NCI-H1436 (cell line): ENCODE measurements around the gene YIF1B.
A peak's percentile ranks its signal among the peaks of the same experiment; 100 is the strongest.
"Not testable (repeated sequence)": the region's sequence is repeated elsewhere in the genome, so short reads cannot be mapped to it uniquely, and the experiment has no call there.

ENCODE experiments used
- DNase-seq: peaks from one replicate; lab custom pipeline; 2025; lab: John Stamatoyannopoulos, UW

The YIF1B gene, protein sequence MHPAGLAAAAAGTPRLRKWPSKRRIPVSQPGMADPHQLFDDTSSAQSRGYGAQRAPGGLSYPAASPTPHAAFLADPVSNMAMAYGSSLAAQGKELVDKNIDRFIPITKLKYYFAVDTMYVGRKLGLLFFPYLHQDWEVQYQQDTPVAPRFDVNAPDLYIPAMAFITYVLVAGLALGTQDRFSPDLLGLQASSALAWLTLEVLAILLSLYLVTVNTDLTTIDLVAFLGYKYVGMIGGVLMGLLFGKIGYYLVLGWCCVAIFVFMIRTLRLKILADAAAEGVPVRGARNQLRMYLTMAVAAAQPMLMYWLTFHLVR

DNA sequence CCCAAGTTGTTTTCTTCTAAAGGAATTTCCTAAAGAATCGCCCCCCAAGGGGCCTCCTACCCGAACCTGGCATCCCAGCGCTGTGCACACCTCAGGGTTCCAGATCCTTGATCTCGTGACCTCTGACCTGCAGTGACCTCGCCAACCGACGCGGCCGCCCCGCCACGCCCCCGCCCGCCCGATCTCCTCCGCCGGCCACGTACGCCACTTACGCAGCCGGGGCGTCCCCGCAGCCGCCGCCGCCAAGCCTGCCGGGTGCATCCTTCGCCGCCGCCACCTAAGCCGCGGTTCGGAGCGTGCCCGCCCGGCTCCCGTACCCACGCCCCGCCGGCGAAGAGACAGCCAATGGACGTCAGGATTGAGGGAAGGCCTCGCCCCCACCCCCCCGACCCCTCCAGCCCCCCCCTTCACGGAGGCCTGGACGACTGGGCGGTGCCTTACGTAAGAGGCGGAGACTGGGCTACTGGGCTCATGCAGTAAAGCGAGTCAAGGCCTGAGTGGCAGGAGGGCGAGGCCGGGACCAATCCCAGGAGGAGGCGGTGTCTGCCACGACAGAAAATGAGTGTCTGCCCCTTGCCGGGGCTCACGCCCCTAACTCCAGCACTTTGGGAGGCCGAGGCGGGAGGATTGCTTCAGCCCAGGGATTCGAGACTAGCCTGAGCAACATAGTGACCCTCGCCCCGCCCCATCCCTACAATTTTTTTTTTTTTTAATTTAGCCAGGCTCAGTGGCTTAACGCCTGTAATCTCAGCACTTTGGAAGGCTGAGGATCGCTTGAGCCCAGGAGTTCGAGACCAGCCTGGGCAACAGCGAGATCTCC lies at the start of gene YIF1B:
YIF1B (minus strand) TSS at position 291 of the 820 bp plus-strand sequence; CDS start at position 261, 30 bp downstream.
- peak; percentile 97 for DNase-seq

- DNase-seq: not testable (repeated sequence)
Observed at GRCh38 chr19:38362946-38363688, 47.4 kb upstream of the YIF1B start.

DNA sequence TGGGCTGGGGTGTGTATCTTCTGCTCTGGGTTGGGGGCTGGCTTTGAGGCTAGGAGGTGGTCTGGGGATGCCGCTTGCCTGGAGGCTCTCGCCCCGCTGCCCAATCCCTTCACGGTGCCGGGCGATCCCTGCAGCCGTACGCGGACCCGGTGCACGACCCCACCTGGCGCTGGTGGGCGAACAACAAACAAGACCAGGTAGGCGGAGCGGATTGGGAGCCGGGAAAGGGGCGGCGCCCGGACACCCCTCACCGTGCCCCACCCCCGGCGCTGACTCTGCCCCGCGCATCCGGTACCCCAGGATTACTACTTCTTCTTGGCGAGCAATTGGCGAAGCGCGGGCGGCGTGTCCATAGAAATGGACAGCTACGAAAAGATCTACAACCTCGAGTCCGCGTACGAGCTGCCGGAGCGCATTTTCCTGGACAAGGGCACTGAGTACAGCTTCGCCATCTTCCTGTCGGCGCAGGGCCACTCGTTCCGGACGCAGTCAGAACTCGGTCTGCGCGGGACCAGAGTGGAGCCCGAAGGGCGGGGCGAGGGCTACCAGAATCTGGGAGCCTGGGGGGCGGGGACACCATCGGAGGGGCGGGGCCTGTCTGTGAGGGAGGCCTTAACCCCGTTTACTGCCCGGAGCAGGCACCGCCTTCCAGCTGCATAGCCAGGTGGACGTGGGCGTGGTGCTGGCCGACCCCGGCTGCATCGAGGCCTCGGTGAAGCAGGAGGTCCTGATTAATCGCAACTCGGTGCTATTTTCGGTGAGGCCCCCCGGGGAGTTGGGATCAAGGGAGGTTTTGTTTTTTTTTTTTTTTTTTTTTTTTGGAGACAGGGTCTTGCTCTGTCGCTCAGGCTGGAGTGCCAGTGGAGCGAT lies 46.6 kb upstream of the YIF1B start:
- DNase-seq: peak; percentile 74

- peak; percentile 80 for DNase-seq
Observed at GRCh38 chr19:38361633-38362075, 45.9 kb upstream of the YIF1B start.

DNA sequence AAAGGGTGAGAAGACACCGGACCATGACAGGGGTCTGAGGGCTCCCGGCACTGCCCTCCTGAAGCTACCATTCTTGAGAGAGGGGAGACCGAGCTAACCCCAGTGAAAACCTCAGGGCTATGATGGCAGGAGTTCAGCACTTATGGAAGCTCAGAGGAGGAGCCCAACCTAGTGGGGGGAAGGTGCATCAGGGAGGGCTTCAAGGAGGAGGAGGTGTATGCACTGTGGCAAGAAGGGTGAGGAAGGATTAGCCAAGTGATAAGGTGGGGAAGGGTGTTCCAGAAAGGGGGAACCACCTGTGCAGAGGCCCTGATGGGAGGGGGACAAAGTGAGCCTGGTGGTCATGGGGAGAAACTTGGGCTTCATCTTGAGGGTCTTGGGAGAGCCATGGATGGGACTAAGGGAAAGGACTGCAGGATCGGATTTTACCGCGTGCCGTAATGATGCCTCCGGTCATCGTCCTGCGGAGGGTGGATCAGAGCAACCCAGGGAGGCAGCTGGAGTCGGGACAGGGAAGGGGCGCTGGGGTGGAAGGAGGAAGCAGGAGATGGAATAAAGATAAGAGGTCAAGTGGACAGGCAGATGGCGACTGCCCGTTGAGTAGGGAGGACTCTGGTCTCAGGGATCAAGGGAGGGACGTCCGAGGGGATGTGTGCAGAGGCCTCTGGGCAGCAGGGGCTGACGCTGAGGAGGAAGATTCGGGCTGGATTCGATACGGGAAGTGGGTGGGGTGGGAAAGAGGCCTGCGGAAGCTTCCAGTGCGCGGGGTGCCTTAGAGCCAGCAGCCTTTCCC lies 45.3 kb upstream of the YIF1B start:
- no peak for DNase-seq

DNA sequence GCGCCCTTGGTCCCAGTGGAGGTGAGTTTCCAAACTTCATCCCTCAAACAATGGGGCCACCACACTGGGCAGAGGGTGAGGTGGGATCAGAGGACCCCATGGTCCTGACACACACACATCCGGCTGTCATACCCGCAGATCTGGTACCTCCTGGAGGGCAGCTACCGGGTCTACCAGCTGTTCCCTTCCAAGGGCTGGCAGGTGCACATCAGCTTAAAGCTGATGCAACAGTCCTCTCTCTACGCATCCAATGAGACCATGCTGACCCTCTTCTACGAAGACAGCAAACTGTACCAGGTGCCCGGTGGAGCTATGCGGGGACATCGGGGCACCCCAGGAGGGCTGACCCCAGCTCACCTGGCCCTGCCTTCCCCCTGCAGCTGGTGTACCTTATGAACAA lies 44.6 kb upstream of the YIF1B start:
- DNase-seq: no peak

GRCh38 chr19:38359242-38360021 lies 43.7 kb upstream of the YIF1B start:
- DNase-seq: no peak

GRCh38 chr19:38358071-38358470 lies 42.3 kb upstream of the YIF1B start:
- no peak for DNase-seq

GRCh38 chr19:38355728-38356725 lies 40.3 kb upstream of the YIF1B start:
- DNase-seq: no peak

DNA sequence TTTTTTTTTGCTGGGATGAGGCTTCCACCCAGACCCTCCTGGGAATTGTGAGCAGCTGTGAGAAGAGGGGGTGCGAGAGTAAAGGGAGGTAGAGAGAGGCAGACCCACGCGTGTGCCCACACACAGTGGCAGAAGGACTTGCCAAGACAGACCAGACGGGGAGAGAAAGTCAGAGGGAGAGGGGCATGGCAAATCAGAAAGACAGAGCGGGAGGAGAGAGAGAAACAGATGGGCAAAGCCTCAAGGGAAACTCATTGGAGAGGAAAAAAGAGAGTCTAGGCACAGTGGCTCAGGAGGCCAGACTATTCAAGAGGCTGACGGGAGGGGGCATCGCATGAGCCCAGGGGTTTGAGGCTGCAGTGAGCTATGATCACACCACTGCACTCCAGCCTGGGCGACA lies 36.9 kb upstream of the YIF1B start:
- no peak for DNase-seq

- no peak for DNase-seq
Observed at GRCh38 chr19:38351865-38352395, 36.2 kb upstream of the YIF1B start.

- DNase-seq: no peak
Observed at GRCh38 chr19:38350883-38351282, 35.1 kb upstream of the YIF1B start.

GRCh38 chr19:38346837-38347236 lies 31.1 kb upstream of the YIF1B start:
- no peak for DNase-seq

DNA sequence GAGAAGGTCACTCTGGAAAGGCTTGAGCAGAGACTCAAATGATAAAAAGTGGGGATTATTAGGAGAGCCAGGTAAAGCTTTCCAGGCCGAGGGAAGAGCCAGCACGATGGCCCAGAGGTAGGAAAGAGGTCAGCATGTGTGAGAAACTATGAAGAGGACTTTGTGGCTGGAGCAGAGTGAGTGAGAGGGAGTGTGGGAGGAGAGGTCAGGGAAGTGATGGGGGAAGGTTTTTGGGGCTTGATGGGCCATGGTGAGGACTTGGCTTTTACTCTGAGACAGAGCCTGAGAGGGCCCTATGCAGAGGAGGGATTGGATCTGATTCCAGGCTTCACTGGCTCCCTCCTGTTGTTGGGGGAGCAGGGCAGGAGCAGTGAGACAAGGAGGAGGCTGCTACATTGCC lies 25.2 kb upstream of the YIF1B start:
- no peak for DNase-seq

DNA sequence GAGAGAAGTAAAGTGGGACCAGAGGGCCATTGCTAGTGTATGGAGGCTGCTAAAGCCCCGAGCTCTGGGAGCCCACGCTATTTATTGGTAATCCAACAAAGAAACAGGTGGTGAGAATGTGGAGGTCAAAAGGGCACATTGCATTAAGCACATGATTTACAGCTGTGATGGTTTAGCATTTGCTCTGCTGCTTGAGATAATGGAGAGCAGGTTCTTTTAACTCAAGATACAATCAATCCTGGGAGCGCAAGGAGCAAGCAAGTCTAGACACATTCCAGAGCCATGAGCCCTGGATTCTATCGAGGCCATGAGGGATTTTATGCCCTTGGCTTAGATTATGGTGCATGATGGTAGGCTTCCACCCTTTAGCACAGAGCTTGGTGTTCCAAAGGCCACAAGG lies 23.3 kb upstream of the YIF1B start:
- DNase-seq: not testable (repeated sequence)

- DNase-seq: no peak
Observed at GRCh38 chr19:38337360-38337653, 21.6 kb upstream of the YIF1B start.

DNA sequence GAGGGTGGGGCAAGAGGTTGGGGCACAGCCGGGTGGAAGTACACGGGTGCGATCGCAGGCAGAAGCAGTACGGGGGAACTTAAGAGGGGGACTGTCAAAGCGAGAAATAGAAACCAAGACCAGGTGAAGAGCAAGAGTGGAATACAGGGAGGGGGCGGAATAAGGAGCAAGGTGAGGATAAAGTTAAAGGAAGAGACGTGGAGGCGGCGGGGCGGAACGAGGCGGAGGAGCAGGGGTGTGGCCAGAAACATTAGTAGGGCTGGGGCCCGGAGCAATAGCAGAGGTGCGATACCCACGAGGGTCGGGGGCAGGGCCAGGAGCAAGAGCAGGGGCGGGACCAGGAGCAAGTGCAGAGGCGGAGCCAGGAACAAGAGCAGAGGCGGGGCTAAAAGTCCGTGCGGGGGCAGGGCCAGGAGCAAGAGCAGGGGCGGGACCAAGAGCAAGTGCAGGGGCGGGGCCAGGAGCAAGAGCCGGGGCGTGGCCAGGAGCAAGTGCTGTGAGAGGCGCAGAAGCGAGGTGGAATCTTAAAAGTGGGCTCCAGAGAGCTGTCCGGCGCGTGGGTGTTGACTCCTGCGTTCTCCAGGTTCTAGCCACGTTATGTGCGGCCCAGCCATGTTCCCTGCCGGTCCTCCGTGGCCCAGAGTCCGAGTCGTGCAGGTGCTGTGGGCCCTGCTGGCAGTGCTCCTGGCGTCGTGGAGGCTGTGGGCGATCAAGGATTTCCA lies 21.1 kb upstream of the YIF1B start:
- DNase-seq: peak; percentile 96
